ENCODE results near the gene KDM4B. TPM values are rescaled to one million over a fixed set of nuclear protein-coding genes. Genes with fewer than 3 reads are reported as not detected.
"Not testable (repeated sequence)": the region's sequence is repeated elsewhere in the genome, so short reads cannot be mapped to it uniquely, and the experiment has no call there.

KDM4B gene
- total and polyA plus RNA-seq, 9 donors = 5.2 to 62.9 (median 46.4) TPM

DNA sequence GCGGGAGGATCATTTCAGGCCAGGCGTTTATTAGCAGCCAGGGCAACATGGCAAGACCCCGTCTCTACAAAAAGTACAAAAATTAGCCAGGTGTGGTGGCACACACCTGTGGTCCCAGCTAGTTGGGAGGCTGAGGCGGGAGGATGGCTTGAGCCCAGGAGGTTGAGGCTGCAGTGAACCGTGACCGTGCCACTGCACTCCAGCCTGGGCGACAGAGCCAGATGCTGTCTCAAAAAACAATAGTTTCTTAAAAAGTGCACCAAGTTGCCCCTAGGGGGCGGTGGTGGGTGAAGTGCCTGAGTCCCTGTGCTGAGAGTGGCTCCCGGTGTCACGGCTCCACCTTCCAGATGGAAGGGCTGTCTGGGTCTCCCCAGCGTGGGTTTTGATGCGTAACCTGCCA, 60.7 kb downstream of the KDM4B start:
- DNase-seq = peak in 2 of 5 donors; percentile 52 to 67
- not testable (repeated sequence) for H3K27me3 ChIP-seq; H3K4me3 ChIP-seq; H3K36me3 ChIP-seq; H3K27ac ChIP-seq; H3K4me1 ChIP-seq (ENCODE audit: insufficient read depth); H3K9me3 ChIP-seq
- TF ChIP-seq, protein P1, sequence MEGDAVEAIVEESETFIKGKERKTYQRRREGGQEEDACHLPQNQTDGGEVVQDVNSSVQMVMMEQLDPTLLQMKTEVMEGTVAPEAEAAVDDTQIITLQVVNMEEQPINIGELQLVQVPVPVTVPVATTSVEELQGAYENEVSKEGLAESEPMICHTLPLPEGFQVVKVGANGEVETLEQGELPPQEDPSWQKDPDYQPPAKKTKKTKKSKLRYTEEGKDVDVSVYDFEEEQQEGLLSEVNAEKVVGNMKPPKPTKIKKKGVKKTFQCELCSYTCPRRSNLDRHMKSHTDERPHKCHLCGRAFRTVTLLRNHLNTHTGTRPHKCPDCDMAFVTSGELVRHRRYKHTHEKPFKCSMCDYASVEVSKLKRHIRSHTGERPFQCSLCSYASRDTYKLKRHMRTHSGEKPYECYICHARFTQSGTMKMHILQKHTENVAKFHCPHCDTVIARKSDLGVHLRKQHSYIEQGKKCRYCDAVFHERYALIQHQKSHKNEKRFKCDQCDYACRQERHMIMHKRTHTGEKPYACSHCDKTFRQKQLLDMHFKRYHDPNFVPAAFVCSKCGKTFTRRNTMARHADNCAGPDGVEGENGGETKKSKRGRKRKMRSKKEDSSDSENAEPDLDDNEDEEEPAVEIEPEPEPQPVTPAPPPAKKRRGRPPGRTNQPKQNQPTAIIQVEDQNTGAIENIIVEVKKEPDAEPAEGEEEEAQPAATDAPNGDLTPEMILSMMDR (IDR thresholded peaks at IDR 0.05) = peak; percentile 25 to 44 (median 38)
- intact Hi-C loops (cut with DNase I) = loop anchor here in 1 of 4 donors (10.0 kb wide), 1 partner anchor 115 kb away; no protein-coding TSS in a partner anchor
- 67 to 74% (median 69%) methylated on average over 12 of the region's 12 CpGs for WGBS, 3 donors

DNA sequence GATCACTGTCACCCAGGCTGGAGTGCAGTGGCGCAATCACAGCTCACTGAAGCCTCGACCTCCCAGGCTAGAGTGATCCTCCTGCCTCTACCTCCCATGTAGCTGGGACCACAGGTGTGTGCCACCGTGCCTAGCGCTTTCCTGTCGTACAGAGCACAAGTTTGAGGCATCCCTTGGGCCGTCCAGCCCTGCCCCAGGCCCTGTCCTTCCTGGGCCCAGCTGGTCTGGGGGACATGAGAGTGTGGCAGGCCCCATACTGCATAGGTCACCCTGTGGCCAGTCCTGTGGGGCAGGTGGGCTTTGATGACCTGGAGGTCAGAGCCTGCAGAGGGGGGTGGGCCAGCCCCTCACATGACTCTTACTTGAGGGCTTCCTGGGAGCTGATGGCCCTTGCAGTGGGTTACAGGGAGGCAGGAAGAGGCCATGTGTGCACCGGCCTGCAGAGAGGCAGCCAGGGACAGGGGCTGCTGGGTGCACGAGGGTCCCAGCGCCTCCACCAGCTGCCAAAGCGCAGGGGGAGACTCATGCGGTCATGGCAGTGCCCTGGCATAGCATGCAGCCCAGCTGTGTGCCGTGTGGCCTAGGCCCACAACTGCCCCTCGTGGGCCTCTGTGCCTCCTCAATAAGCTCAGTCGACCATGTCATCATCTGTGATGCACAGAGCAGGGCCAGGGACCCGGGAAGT, 61.4 kb downstream of the KDM4B start:
- peaks cover 13% of the 10 kb centered on the region for H3K4me1 ChIP-seq (ENCODE audit: insufficient read depth)
- no peak overlapping the region for H3K27ac ChIP-seq
- H3K4me3 ChIP-seq = no peak overlapping the region
- H3K9me3 ChIP-seq = no peaks in the 10 kb centered on the region
- intact Hi-C loops (cut with DNase I) = loop anchor here (2.0 to 10.0 kb wide), 7 partner anchors 53 to 223 kb away; no protein-coding TSS in a partner anchor
- no peaks in the 10 kb centered on the region for H3K27me3 ChIP-seq
- TF ChIP-seq POLR2A (IDR thresholded peaks at IDR 0.05) (no peak), EP300 (IDR thresholded peaks at IDR 0.05) (no peak)
- TF ChIP-seq, protein P1 (IDR thresholded peaks at IDR 0.05) = no peak
- DNase-seq = peak in 1 of 5 donors; percentile 30
- no peaks in the 10 kb centered on the region for H3K36me3 ChIP-seq
- WGBS, 3 donors = 78 to 84% (median 80%) methylated on average over 10 to 15 of the region's 15 CpGs

DNA sequence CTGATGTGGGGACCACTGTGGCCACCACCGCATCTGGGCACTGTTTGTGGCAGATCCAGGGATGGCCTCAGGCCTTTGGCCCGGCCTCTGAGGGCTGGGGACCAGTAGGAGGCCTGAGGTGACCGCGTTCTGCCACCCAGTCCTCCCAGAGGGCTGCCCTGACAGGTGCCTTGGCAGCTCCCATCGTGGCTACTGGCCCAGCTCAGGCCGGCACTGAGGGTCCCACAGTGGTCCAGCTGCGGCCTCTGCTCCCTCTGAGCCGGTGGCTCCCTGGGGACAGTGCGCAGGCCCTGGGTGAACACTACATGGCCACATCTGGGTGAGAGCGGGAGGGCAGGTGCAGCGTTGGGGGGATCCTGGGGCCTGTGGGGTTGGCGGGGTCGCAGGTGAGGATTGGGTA, 61.9 kb downstream of the KDM4B start:
- 85 to 87% (median 86%) methylated on average over 12 to 13 of the region's 13 CpGs for WGBS, 3 donors
- Histone ChIP-seq H3K27me3 (no peaks in the 10 kb centered on the region), H3K4me1 (ENCODE audit: insufficient read depth) (peaks cover 19% of the 10 kb centered on the region), H3K27ac (no peak overlapping the region), H3K36me3 (no peaks in the 10 kb centered on the region), H3K4me3 (no peak overlapping the region), H3K9me3 (no peaks in the 10 kb centered on the region)
- DNase-seq = peak in 1 of 5 donors; percentile 47
- intact Hi-C loops (cut with DNase I) = loop anchor here (2.0 to 10.0 kb wide), 7 partner anchors 54 to 224 kb away; no protein-coding TSS in a partner anchor
- TF ChIP-seq, protein P1 (IDR thresholded peaks at IDR 0.05) = no peak
- TF ChIP-seq POLR2A (IDR thresholded peaks at IDR 0.05) = no peak
- no peak for TF ChIP-seq EP300 (IDR thresholded peaks at IDR 0.05)

DNA sequence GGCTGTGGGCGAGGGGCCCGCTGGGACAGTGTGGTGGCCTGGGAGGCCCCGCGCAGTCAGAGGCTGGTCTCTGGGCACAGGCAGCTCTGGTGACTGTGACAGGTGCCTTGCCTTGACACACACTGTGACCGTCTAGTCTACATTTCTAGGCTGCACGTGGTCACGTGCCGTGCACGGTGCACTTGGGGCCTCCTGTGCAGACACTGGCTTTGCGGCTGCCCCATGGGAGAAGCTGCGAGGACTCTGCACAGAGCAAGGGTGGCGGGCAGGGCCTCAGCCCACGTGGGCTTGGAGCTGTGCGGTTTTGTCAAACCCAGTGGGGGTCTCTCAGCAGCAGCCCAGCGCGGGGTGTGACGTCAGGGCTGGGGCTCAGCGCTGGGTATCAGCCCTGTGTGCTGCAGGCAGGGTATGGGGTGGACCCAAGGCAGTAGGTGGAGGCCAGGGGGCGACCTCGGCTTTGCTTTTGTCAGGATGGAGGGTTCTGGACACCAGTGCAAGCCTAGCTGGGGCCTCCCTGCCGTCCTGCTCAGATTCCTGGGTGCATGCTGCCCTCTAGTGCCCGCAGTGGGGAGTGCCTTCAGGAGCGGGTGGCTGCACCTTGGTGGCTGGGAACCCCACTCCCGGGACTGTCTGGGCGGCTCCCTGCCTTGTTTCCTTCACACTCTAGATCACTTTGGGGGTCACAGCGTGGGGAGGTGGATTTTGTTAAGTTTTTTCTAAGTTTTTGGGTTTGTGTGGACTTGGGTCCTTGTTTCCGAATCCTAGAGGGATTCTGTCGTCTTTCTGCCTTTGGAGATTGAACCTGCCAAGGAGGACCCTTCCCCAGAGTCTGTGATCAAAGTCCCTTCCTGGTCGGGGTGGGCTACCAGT, 62.6 kb downstream of the KDM4B start:
- WGBS, 3 donors = 44 to 51% (median 46%) methylated on average over 24 to 29 of the region's 29 CpGs
- no peak overlapping the region for H3K27ac ChIP-seq

More for the DNA sequence above, 62.6 kb downstream of the KDM4B start:
- no peak overlapping the region for H3K4me3 ChIP-seq
- DNase-seq = peak; percentile 77 to 93 (median 88)
- TF ChIP-seq EP300 (IDR thresholded peaks at IDR 0.05) = no peak
- TF ChIP-seq POLR2A (IDR thresholded peaks at IDR 0.05) = no peak
- TF ChIP-seq, protein P1 (IDR thresholded peaks at IDR 0.05) = peak; percentile 90 to 93 (median 93)
- H3K36me3 ChIP-seq = no peaks in the 10 kb centered on the region
- H3K27me3 ChIP-seq = no peaks in the 10 kb centered on the region
- peaks cover 25% of the 10 kb centered on the region for H3K4me1 ChIP-seq (ENCODE audit: insufficient read depth)
- H3K9me3 ChIP-seq = no peaks in the 10 kb centered on the region
- intact Hi-C loops (cut with DNase I) = loop anchor here (2.0 to 10.0 kb wide), 8 partner anchors 54 to 224 kb away; no protein-coding TSS in a partner anchor
